ENCODE results near the gene ZNF248.
"Not testable (repeated sequence)": the region's sequence is repeated elsewhere in the genome, so short reads cannot be mapped to it uniquely, and the experiment has no call there.

Gene ZNF248

DNA sequence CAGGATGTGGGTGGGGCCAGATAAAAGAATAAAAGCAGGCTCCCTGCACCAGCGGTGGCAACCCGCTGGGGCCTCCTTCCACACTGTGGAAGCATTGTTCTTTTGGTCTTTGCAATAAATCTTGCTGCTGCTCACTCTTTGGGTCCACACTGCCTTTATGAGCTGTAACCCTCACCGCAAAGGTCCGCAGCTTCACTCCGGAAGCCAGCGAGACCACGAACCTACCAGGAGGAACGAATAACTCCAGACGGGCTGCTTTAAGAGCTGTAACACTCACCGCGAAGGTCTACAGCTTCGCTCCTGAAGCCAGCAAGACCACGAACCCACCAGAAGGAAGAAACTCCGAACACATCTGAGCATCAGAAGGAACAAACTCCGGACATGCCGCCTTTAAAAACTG is 119.2 kb downstream of the ZNF248 start:
- DNase-seq: not testable (repeated sequence)

DNA sequence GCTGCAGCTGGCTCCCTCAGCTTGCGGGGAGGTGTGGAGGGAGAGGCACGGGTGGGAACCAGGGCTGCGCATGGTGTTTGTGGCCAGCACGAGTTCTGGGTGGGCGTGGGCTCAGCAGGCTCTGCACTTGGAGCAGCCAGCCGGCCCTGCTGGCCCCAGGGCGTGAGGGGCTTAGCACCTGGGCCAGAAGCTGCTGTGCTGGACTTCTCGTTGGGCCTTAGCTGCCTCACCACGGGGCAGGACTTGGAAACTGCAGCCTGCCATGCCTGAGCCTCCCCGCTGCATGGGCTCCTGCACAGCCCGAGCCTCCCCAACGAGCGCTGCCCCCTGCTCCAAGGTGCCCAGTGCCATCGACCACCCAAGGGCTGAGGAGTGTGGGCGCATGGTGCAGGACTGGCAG is 120.1 kb downstream of the ZNF248 start:
- no peak for DNase-seq

DNA sequence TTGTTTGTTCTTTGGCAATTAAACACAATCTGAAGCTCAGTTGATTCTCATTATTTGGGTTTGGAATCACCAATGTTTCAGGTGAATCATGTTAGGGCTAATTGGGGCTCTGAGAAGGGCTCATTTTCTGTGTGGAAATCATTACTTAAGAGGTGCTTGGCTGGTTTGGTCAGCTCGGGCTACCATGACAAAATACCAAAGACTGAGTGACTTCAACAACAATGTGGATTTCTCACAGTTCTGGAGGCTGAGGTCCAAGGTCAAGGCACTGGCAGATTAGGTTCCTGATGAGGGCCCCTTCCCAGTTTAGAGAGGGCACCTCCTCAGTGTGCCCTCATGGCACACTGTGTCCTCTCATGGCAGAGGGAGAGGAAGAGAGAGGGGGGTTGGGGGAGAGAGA is 121.3 kb downstream of the ZNF248 start:
- no peak for DNase-seq

DNA sequence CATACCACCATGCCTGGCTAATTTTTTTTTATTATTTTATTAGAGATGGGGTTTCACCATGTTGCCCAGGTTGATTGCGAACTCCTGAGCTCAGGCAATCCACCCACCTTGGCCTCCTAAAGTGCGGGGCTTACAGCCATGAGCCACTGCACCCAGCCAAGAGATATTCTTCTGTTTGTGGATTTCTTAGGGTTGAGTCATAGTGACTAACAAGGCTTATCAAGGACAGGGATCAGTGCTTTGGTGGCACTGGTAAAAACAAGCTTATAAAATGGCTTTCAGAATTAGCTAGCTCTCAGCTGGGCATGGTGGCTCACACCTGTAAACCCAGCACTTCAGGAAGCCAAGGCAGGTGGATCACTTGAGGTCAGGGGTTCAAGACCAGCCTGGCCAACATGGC is 122.4 kb downstream of the ZNF248 start:
- DNase-seq: no peak
